T-helper 1 cell (primary cell): ENCODE measurements around the gene OPTN.
A peak's percentile ranks its signal among the peaks of the same experiment; 100 is the strongest.
"Not testable (repeated sequence)": the region's sequence is repeated elsewhere in the genome, so short reads cannot be mapped to it uniquely, and the experiment has no call there.

Source experiments
- DNase-seq, 5 donors: peaks; one replicate each; pipeline ENCODE4 v3.0.0-alpha.2; 2012 to 2020

OPTN gene

DNA sequence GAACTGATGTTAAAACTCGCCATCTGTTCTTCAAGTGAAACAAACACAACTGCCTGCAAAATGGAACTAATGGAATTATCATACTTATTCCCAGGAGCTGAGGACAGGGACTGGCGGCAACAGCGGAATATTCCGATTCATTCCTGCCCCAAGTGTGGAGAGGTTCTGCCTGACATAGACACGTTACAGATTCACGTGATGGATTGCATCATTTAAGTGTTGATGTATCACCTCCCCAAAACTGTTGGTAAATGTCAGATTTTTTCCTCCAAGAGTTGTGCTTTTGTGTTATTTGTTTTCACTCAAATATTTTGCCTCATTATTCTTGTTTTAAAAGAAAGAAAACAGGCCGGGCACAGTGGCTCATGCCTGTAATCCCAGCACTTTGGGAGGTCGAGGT lies 36.7 kb downstream of the OPTN start:
- no peak for DNase-seq

GRCh38 chr10:13139150-13139549 lies 39.2 kb downstream of the OPTN start:
- no peak for DNase-seq

DNA sequence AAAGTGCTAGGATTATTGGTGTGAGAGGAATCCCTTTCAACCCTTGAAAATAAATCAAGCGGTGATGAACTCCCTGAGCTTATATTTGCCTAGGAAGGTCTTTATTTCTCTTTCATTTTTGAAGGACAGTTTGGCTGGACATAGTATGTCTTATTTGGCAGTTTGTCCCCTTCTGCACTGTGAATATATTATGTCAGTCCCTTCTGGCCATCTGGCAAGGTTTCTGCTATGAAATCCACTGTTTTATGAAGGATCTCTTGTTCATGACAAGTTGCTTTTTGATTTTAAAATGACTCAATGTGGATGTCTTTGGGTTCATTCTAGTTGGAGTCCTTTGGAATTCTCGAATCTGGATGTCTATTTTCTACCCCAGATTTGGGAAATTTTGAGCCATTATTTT lies 39.7 kb downstream of the OPTN start:
- DNase-seq = no peak

GRCh38 chr10:13140627-13141190 lies 40.7 kb downstream of the OPTN start:
- DNase-seq = no peak

DNA sequence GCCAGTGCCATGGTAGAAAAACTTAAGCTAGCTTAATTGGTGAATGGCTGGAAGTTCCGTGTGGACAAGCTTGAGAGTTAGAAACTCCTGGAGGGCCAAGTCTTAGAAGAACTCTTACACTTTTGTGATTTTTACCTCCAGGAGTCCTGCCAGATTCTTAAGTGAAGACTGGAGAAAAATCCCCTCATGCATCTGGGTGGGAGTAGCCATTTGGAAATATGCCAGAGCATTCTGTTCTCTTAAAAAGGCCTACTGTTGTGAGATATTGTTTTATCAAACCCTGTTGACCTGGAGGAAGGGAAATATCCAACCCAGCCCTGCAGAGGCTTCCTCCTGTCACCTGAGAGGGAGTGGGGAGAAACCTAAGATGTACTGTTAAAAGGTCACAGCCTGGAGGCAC lies 43.8 kb downstream of the OPTN start:
- no peak for DNase-seq

GRCh38 chr10:13144814-13145213 lies 44.9 kb downstream of the OPTN start:
- DNase-seq = no peak

- no peak for DNase-seq
Measured at GRCh38 chr10:13146379-13146778, 46.4 kb downstream of the OPTN start.

- DNase-seq = no peak
Measured at GRCh38 chr10:13147161-13147560, 47.2 kb downstream of the OPTN start.

DNA sequence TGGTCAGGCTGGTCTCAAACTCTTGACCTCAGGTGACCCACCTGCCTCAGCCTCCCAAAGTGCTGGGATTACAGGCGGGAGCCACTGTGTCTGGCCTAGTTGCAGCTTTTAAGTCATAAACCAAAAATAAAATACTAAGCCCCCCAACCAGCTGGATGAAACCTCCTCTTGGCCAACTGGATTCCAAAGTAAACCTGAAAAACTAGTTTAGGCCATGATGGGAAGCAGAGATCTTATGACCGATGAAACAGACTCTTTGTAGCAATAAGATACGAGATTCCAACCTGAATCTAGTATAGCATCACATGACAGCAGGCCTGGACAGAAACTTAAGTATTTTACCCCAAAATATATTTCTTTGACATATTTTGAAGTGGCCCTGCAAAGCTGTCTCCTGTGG lies 52.3 kb downstream of the OPTN start:
- DNase-seq = no peak

DNA sequence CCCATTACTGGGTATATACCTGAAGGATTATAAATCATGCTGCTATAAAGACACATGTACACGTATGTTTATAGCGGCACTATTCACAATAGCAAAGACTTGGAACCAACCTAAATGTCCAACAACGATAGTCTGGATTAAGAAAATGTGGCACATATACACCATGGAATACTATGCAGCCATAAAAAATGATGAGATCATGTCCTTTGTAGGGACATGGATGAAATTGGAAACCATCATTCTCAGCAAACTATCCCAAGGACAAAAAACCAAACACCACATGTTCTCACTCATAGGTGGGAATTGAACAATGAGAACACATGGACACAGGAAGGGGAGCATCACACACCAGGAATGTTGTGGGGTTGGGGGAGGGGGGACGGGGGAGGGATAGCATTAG lies 55.9 kb downstream of the OPTN start:
- DNase-seq = not testable (repeated sequence)

DNA sequence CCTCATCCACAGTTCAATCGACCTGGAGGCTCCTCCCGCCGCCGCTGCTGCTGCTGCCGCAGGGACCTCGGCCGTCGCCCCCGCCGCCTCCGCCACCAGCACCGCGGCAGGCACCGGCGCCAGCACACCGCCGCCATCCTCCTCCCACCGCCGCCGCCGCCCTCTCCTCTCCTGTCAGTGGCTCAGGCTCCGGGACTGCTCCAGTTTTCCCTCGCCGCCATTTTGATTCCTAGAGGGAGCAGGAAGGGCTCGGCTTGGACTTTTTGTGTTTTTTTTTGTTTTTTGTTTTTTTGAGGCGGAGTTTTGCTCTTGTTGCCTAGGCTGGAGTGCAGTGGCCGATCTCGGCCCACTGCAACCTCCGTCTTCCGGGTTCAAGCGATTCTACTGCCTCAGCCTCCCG lies 58.4 kb downstream of the OPTN start:
- peak in 4 of 5 donors; percentile 2 to 31 (median 14) for DNase-seq

- peak; percentile 91 to 99 (median 95) for DNase-seq
Measured at GRCh38 chr10:13160934-13161856, 61.2 kb downstream of the OPTN start, which contains the start of gene MCM10. TSS of gene MCM10 (plus strand) at chr10:13161558. CDS start at chr10:13164203, 2,645 bp downstream.

DNA sequence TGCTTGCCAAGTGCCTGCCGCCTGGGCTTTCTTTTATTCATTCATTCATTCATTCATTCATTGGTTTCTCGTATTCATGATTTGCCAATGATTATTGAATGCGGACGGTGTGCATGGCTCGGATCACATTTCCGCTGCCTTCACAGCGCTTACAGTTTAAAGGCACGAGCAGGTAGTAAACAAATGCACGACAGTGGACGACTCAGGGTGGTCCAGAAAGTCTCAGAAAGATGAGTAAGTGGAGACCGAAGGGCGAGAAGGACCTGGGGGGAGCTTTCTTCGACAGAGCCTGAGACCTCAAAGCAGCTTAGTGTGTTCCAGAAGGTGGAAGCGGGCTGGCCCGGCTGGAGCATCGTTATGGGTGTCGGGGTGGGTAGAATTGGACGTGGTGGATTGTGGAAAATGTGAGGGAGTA lies 61.9 kb downstream of the OPTN start:
- DNase-seq = peak in 1 of 5 donors; percentile 33

DNA sequence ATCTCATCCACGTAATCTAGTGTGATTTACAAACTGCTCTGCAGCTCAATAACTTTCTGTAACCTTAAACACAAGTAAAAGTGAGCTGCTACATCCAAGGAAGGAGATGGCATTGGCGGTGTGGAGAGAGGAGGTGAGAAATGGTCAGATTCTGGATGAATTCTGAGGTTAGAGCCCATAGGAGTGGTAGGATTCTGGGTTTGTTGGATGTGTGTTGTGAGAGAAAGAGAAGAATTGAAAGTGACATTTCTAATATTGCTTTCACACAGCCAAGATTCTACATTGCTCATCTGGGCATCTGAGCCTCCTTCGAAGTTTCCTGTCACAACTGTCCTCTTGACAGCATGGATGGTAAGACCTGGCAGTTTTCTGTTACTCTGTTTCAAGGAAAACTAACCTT lies 63.9 kb downstream of the OPTN start:
- DNase-seq = no peak

- no peak for DNase-seq
Measured at GRCh38 chr10:13165177-13165576, 65.2 kb downstream of the OPTN start.

DNA sequence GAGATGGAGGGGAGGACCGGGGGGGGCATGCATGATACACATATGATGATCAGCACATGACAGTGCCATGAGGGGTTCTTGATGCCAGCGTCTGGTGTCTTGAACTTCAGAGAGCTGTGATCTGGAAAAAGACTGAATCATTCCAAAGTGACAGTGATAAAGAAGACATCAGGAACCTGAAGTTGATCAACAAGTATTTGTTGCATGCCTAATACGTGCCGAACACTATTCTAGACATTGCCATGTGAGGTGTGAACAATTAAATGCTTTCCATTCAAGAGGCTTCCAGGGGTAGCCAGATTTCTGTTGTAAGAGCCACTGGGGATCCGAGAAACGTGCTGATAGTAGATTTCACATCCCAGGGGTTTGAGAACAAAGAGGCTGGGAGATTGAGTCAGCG lies 67.6 kb downstream of the OPTN start:
- no peak for DNase-seq

GRCh38 chr10:13168781-13169180 lies 68.8 kb downstream of the OPTN start:
- no peak for DNase-seq

- DNase-seq = no peak
Measured at GRCh38 chr10:13173616-13174015, 73.7 kb downstream of the OPTN start.

GRCh38 chr10:13180788-13181187 lies 80.8 kb downstream of the OPTN start:
- peak in 1 of 5 donors; percentile 14 for DNase-seq

- no peak for DNase-seq
Measured at GRCh38 chr10:13182424-13182823, 82.5 kb downstream of the OPTN start.

DNA sequence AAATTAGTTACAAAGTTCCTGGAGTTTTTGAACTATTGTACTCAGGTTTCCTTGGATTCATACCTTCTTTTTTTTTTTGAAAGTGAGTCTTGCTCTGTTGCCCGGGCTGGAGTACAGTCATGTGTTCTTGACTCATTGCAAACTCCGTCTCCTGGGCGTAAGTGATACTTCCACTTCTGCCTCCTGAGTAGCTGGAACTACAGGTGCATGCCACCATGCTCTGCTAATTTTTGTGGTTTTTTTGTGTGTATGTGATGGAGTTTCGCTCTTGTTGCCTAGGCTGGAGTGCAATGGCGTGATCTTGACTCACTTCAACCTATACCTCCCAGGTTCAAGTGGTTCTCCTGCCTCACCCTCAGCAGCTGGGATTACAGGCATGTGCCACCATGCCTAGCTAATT lies 83.7 kb downstream of the OPTN start:
- DNase-seq = no peak

GRCh38 chr10:13184276-13184675 lies 84.3 kb downstream of the OPTN start:
- DNase-seq = no peak

GRCh38 chr10:13184730-13185514 lies 85.0 kb downstream of the OPTN start:
- no peak for DNase-seq
